ENCODE measurements around the gene EGFL8.
"Not testable (repeated sequence)": the region's sequence is repeated elsewhere in the genome, so short reads cannot be mapped to it uniquely, and the experiment has no call there.

The EGFL8 gene

DNA sequence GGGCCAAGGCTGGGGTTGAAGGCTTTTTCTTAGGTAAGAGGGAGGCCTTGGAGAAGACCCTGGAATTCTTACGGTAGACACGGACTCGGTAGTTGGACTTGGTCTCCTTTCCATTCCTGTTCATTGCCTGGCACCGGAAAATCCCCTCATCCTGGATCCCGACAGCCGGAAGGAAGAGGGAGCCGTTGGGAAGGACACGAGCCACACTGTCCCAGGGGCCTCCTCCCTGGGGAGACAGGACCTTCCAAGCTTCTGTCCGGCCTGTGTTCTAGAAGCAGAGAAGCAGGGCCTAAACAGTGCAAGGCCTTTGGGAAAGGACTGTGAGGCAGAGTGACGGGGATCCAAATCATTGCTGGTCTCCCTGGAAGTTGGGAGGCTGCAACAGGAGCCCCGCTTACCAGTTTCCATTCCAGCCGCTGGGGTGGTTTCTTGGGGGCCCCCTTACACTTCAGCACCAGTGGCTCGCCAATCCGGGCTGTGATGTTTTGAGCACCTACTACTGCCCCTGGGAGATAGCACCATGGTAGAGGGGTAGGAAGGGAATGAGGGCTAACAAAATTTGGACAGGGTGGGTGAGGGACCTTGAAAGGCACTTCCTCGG lies 19.2 kb downstream of the EGFL8 start:
- no peak for DNase-seq (ENCODE audit: low read depth in 2 of 2)

DNA sequence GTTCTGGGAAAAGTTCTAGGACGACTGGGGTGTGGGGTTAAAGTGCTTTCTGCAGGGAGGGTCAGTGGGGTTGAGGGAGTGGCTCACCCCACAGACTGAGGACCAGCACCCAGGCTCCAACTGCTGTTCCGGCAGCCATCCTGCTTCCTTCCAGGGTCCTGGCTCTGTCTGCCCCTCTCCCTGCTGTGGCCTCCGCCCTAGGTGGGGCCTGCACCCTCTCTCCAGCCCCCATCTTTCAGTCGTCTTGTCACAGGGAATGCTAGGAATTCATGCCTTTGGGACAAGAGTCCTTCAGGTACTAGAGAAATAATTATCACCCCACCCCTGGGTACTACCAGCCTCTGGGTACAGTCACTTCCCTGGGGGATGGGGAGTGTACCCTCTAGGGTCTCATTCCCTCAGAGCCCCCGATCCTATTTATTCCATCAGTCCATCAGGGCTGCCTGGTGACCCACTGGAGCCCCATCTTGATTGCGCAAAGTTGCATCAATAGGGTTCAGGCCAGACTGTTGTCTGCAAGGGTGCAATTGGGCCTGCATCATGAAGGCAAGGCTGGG lies 19.8 kb downstream of the EGFL8 start, which contains the start of gene AGER:
Gene AGER (minus strand): TSS at position 170 of the 557 bp plus-strand sequence. CDS start 31 bp downstream, at position 139.
- DNase-seq (ENCODE audit: low read depth in 2 of 2) = no peak

DNA sequence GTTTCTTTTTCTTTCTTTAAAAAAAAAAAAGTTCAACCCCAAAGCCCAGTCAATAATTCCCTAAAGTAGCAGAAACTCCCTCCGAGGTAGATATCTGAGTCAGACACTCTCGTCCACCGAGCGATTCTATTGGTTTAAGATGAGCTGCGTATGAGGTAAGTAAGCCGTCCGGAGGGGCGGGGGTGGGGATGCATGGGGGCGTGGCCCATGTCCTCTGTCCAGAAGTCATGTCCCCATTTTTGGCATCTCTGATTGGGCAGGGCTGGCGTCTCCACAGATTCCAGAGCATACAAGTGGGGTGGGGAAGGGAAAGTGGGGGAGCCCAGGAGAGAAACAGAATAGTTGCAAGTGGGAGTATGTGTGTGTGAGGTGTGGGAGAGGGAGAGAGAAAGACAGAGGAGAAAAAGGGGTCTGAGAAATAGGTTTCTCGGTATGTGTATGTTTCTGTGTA lies 21.3 kb downstream of the EGFL8 start:
- DNase-seq (ENCODE audit: low read depth in 2 of 2) = peak in 1 of 2 donors; percentile 54

DNA sequence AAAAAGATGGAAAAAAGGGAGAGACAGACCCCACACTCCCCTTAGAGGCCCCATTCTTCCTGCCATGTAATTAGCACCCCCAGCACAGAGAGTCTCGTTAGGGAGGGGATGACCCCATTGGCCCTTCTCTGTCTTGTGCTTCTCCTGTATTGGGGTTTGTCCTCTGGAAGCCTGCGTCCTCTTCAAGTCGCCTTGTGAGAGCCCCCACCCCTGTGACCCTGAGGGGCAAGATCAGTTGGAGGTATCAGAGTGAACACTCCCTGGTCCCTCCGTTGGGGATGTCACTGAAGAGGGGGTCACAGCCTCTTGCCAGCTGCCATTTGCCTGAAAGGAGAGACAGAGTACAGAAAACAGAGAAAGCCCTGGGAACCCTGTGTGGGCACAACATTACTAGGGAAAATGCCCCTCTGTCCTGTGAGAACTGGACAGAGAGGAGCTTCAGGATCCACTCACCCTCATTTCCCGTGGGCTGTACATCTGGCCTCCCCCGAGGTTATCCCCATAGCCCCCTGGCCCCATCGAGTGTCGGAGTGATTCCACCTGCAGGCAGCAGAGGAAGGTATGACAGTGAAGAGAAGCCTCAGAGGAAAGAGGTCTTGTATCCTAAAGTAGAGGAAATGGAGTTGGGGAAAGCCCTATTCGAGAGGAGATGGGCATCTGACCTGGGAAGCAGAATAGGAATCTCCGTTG lies 21.9 kb downstream of the EGFL8 start:
- not testable (repeated sequence) for DNase-seq (ENCODE audit: low read depth in 2 of 2)

DNA sequence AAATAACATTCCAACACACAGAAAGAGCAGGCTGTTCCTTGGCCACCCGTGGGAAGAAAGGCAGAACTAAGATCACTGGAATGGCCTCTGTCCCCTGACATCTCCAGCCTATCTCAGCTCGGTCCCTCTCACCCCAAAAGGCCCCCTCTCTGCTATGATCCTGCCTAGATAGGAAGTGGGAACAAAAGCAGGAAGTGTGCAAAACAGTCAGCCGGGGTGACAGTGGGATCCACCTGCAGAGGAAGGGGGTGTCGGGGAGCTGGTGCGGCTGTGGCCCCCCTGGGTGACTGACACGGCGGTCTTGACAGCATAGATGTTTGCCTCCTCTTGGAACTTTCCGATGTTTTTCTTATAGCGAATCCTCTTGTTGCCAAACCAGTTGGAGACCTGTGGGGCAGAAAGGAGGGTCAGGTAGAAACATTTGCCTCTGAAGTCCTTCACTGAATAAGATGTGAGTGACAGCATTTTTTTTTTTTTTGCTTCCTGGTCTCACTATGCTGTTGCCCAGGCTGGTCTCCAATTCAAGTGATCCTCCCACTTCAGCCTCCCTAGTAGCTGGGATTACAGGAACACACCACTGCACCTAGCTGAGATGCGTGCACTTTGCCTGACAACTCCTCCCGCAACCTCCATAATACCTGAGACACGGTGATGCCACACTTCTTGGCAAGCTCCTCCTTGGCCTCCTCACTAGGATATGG lies 22.8 kb downstream of the EGFL8 start:
- DNase-seq (ENCODE audit: low read depth in 2 of 2) = no peak

DNA sequence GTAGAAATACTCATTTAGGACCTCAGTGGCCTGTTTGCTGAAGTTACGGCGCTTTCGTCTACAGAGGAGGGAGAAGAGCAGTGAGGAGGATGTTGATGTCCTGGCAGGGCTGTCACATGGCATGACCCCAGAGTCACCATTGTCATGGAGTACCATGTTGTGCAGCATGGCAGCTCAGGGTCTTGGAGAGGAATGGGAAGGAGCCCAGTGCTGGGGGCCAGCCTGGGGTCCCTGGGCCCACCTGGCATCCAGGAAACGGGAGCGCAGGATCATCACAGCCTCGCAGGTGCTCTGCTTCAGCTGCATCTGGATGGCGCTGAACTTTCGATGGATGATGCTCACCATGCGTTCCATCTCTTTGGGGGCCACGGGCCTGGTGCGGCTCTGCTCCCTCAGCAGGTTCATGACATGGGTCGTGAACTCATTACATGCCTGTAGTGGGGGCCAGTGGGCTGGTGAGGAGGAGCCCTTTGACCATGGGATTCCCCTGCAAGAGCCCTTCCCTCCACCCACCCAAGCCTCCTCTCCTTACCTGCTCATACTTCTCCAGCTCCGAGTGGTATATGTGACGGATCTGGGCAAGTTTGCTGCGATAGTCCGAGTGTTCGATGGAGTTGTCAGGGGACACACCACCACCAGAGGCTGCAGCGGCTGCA lies 23.5 kb downstream of the EGFL8 start:
- not testable (repeated sequence) for DNase-seq (ENCODE audit: low read depth in 2 of 2)

DNA sequence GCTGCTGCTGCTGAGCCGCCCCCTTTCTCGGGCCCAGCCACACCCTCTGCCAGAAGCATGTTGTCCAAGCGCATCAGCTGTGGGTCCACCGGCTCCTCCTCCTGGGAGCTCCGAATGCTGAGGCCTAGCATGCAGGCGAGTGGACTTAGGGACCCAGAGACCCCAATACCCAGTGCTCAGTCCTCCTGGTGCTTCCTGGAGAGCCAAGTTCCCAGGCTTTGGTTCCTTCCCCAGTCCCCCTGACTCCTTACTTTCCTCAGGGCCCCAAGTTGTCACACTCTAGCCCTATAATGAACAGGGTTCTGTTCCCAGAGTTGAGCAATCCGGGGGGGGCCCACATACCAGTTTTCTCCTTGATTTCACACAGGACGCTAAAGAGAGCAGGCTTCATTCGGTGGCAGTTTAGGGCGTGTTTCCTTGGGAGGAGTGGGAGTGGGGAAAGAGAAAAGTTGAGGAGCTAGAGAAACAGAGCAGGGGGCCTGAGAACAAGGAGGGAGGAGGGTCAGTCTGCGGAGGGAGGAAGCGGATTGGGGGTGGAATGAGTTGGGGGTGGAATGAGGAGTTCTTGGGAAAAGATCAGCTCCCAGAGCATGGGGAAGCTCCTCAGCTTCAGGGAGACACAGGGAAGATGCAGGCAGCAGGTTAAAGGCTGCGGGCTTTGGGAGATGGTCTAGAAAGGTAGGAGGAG lies 24.1 kb downstream of the EGFL8 start:
- no peak for DNase-seq (ENCODE audit: low read depth in 2 of 2)

DNA sequence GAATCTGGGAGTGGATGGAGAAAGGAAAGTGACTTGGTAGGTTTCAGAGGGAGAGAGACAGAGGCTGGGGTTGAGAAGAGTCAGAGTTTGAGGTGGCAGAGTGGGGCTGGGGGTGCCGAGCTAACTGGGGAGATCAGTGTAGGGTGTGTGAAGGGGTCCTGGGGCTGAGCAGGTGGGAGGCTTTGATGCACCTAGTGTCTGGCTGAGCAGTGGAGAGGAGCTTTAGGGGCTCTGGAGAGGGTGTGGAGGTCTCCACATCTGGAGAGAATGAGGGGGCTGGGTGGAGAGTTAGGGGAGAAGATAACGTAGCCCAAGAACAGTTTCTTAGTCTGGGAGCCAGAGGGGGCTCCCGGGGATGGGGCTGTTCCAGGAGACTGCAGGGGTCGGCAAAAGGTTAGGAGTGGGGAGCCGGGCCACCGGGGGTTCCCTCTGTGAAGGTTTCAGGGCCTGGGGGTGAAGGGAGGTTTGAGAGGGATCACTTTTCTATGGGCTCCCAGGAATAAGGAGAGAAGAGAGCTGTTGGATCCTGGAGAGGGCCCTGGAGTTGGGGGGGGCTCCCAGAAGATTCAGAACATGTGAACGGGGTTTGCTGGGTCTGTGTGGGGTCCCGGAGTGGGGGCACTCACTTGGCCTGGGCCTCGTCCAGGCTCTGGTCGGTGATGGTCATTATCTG lies 24.8 kb downstream of the EGFL8 start:
- DNase-seq (ENCODE audit: low read depth in 2 of 2) = no peak

DNA sequence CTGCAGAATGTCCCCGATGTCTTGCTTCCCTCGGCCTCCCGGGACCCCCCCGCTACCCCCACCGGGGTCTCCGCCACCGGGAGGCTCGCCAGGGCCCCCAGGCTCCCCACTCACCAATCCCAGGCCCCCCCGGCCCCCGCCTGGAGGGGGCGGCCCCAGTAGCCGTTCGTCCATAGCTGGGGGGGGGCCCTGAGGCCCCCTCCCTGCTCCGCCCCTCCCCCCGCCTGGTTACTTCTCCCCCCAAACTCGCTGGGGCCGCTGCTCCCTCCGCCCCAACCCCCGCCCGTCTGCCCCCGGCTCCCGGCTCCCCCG lies 25.3 kb downstream of the EGFL8 start:
- DNase-seq (ENCODE audit: low read depth in 2 of 2) = no peak

DNA sequence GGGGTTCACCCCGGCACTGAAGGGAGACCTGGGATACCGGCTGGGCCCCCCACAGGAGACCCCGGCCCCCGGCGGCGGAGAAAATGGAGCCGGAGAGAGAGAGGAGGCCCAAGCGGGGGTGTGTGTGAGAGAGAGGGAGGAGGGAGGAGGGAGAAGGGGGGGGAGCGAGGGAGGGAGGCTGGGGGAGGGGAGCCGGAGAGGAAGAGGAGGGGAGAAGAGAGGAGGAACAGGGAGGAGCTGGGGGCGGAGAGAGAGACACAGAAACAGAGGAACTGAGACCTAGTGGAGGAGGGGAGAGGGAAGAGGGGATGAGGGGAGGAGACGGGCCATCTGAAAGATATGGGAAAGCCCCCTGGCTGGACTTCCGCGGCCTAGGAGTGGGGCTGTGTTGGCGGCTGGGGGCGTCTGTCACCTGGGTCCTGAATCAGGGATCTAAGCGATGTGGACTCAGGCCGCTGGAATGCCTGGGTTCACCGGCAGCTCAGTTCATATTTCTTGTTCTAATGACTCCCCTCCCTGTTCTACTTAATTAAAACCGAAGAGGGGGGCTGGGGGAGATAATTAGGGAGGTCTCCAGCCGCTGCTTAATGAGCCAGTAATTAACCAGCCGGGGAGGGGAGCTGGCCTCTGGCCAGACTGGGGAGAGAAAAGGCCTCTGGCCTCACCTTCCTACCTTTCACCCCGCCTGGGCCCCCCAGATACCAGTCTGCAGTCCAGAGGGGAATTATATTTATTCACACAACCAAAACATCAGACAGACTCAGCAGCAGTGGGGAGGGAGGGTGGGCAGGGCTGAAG lies 25.9 kb downstream of the EGFL8 start, which contains the start of gene PBX2:
Gene PBX2 (minus strand): TSS at position 149 of the 798 bp plus-strand sequence. CDS start 287 bp downstream, outside the sequence.
- DNase-seq (ENCODE audit: low read depth in 2 of 2) = peak; percentile 68 to 72

DNA sequence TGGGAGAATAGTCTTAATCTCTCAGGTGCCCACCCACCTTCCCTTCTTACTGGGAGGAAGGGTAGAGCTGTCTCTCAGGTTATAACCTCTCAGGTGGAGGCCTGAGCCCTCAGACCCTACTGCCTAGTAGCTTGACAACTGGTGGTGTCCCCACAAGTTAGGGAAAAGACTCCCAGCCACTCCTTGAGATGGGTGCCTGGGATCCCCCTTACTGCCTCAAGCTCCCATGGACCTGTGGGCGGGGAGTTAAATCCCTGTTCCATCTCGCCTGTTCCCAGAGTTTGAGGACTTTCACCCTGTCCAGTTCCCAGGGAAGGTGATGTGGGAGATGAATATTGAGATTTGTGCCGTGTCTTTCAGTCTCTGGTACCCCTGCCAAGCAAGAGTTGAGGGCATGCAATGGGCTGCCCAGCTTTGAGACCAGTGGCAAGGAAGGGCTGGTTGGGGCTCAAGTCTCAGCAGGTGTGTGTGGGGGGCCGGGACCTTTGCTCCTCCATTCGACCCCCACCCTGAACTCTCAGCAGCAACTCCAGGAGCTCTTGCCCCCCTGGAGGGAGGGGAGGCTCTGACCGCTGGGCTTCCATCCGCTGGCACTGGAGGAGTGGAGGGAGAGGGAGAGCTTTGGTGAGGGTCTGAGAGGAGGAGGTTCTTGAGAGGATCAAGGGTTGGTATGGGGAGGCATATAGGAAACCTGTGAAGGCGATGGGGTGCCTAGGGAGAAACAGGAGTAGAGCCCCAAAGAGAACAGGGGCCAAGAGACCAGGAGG lies 26.7 kb downstream of the EGFL8 start:
- DNase-seq (ENCODE audit: low read depth in 2 of 2) = no peak

DNA sequence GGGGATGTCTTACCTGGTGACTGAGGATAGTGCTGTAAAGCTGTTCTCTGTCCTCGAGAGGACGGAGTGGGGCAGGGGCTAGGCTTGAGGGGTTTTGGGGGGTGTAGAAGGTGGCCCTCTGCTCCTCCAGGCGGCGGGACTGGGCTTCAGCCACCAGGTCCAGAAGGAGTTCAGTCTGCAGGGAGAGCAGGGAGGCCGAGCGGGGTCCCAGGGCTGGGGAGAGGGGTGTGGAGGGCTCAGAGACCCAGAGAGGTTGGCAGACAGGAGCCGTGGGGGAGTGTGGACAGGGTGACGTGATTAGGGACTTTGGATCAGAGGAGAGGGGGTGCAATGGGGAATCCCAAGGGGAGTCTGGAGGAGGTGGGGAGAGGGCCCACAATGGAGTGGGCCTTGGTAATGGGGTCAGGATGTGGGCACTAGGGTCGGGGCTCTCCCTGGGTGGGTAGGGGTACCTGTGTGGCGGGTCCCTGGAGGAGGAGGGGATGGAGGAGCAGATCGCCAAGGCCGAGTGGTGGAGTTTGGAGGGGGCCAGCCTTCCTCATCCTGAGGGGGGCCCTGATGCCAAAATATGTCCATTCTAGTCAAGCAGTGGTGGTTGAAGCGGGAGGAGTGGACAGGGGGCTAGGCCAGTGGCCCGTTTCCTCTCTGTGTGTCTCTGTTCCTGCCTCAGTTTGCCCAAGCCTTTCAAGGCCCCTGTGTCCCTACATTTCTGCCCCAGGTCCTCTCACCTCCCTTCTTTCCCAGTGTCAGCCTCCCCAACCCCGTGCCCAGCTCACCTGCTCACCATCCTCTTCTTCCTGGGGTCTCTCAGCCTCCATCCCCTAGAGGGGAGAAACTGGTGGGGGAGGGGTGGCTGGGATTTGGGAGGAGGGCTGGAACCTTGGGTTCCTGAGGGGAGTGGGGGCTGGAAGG lies 27.6 kb downstream of the EGFL8 start:
- no peak for DNase-seq (ENCODE audit: low read depth in 2 of 2)

DNA sequence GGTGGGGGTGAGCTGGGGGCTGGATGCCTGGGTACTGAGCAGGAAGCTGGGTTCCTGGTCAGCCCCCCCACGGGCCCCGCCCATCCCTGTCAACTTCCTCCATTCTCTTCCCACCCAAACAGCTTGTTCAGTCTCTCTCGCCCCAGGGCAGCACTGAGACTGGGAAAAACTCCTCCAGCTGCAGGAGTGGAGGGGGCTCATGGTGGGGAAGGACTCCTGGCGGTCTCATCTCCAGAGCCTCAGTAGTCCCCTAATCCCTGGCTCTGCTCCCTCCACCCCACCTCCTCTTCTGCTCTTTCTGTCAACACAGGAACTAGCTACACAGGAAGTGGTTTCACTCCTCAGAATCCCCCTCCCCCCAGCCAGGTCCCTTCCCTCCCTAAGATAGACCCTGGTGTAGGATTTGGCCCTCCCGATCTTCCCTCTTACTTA lies 28.2 kb downstream of the EGFL8 start, which contains the start of gene GPSM3:
Gene GPSM3 (minus strand): TSS at position 36 of the 432 bp plus-strand sequence. CDS start 130 bp downstream, outside the sequence.
- no peak for DNase-seq (ENCODE audit: low read depth in 2 of 2)

DNA sequence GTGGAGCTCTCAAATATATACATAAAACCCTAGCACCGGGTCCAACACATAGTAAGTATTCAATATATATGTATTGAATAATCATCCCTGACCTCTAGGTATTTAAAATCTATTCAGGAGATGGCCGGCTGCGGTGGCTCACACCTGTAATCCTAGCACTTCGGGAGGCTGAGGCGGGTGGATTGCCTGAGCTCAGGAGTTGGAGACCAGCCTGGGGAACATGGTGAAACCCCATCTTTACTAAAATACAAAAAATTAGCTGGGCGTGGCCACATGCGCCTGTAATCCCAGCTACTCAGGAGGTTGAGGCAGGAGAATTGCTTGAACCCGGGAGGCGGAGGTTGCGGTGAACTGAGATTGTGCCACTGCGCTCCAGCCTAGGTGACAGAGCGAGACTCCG lies 28.7 kb downstream of the EGFL8 start:
- not testable (repeated sequence) for DNase-seq (ENCODE audit: low read depth in 2 of 2)

DNA sequence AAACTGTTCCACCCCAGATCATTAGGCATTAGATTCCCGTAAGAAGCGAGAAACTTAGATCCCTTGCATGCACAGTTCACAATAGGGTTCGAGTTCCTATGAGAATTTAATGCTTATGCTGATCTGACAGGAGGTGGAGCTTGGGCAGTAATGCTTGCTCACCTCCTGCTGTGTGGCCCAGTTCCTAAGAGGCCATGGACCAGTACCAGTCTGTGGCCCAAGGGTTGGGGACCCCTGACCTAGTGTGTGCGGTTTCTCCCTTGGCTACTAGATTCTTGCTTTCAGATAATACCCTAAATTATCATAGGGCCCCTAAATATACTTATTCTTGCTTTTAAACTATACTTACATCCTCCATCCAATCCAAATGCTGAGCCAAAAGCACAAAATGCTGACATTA lies 30.0 kb downstream of the EGFL8 start:
- DNase-seq (ENCODE audit: low read depth in 2 of 2) = no peak

DNA sequence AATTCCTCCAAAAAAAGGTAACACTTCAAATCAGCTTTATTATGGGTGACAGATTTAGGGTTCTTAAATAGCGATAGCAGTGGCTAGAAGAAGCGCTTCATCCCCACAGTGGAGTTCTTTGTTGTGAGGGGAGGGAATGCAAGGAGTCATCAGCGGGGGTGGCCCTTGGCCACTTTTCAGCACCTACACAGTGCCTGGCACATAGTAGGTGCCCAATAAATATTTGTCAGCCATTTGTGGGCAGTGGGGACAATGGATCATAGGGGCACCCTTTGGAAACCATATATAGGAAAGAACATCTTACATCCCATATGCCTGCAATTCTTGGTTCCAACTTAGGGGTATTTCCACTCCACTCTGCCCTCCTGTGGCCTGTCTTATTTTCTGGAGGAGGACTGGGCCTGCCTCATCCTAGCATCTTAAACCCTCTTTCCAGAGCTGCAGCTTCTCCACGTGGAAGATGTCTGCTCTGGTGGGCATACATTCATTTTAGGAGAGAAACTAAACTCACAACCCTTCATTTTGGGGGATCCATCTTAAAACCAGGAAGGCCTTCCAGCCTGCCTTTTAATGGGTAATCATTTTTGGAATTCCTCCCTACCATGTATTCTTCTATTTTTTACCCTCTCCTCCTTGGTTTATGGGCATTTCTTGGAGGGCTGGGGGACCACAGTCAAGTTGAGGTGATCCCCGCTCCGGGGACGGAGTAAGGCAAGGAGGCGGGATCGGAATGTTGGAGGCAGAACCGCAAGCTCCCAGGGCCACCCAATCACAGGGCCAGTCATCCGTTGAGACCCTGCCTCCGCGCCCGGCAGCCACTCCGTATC lies 30.6 kb downstream of the EGFL8 start:
- no peak for DNase-seq (ENCODE audit: low read depth in 2 of 2)

DNA sequence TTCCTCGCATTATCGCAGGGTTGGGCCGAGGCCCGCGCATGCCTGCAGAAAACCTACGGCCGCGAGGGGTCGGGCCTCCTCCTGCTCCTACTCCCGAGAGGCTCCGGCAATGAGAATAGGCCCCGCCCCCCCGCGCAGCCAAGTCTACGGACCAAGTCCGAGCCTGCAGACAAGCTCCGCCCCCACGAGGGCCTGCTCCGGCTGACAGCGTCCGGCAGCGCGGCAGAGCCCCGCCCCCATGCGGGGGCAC lies 31.2 kb downstream of the EGFL8 start:
- DNase-seq (ENCODE audit: low read depth in 2 of 2) = peak; percentile 100

All from stimulated activated CD8-positive, alpha-beta memory T cell treated with anti-CD3 and anti-CD28 coated beads, Interleukin-15, amount 100 ng/mL, for 48 hours (primary cell).